GM19328 (cell line): Measurements from ENCODE around the gene PTPRZ1.

Experiments
- ATAC-seq: cut with Tn5 transposase; IDR thresholded peaks from one replicate; pipeline ENCODE4 v1.9.1; 2021; ENCODE audit warnings: mild to moderate bottlenecking, moderate library complexity; ENCODE audit not compliant: unreplicated experiment

PTPRZ1 gene

DNA sequence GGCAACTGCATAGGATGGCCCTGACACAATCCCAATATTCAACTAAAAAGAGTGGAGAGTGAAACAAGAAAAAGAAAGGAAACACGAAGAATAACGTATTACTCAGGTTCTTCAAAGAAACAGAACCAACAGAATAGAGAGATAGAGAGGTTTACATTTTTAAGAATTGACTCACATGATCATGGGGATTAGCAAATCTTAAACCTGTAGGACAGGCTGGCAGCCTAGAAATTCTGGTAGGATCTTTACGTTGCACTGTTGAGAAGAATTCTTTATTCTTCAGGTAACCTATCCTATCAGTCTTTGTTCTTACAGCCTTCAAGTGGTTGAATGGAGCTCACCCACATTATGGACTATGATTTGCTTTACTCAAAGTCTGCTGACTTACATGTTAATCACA, 167.2 kb downstream of the PTPRZ1 start:
- no peak for ATAC-seq

DNA sequence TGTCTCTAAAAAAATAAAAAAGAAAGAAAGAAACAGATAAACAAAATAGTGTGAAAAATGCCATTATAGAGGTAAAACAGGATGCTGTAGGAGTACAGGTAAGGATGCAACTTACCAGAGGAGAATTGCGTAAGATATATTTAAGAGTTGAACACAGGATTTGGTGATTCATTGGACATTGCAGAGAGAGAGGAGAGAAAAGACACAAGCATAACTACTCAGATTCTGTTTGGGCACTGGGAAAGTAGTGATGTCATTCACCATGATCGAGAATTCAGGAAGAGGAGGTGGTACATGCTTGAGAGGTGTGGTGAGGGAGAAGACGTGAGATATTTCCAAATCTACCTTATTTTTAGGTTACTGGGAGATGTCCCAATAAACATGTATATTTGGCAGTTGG, 173.4 kb downstream of the PTPRZ1 start:
- no peak for ATAC-seq

DNA sequence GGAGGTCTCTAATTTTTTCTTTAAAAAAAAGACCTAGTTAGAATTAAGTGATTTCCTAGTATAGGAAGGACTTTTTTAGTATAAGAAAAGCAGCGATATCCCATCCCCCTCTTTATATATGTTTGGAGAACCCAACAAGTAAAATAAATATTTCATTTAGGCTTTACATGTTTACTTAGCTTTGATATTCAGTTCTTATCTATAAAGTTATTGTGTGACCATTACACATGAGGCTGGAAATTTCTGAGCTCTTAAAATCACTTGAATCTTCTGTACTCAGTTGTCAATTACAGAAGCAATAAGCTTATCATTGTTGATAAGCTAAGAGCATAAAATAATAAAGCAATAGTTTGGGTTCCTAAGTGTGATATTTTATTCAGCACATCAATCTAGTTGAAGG, 181.4 kb downstream of the PTPRZ1 start:
- ATAC-seq, result no peak

DNA sequence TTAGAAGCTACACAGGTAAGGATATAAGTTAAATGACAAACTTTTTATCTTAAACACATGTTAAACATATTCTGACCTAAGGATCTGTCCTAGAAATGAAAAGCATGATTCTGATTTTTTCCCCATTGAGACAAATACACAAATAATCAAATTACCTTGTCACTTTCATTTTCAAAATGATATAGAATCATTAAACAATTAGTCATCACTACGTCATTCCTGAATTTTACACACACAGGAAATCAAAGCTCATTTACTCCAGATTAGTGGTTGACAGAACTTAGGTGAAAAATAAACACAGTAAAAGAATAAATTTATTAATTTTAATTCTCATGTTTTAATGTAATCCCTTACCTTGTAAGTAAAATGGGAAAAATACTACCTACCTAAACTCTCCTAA, 182.1 kb downstream of the PTPRZ1 start:
- no peak for ATAC-seq

DNA sequence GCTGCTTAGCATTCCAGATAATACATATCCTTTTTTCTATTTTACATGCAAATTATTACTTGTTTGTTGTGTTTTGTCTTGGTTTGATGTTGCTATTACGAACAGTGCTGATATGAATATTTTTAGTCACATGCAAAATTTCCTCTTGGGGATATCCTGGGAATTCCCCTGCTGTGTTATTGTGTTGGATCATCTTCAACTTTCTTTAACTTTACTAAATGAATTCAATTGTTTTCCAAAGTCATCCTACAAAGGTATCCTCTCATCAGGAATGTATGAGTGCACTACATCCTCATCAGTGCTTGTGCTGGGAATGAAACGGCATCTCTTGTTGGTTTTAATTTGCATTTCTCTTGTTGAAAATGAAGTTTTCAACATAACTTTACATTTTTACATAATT, 184.0 kb downstream of the PTPRZ1 start:
- ATAC-seq, result no peak

DNA sequence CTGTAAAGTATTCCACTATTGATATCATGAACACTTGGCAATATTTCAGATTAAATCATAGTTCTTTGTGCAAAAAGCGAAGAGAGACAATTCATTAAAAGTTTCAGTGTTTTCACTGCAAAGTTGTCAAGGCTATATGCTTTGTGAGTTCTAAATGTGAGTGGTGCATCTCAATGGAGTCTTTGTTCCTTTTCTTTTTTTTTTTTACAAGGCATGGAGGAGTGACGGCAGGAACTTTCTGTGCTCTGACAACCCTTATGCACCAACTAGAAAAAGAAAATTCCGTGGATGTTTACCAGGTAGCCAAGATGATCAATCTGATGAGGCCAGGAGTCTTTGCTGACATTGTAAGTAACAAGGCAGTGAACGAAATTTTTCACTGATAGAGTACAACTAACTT, 186.6 kb downstream of the PTPRZ1 start:
- no peak for ATAC-seq

DNA sequence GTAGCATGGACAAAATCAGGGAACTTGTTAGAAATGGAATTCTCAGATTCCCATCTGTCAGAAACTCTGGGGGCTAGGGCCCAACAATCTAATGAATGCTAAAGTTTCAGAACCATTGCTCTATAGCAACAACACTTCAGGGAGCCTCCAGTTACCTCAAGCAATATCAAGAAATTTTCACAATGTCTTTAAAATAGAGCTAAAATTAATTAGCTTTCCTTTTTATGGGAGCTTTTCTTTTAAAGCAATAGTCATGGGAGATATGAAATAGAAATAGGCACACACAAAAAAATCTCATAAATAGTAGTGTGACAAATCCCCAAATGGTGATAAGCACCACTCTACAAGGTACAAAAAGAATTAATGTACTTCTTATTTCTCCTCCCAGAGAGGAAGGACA, 190.2 kb downstream of the PTPRZ1 start:
- ATAC-seq, result no peak

DNA sequence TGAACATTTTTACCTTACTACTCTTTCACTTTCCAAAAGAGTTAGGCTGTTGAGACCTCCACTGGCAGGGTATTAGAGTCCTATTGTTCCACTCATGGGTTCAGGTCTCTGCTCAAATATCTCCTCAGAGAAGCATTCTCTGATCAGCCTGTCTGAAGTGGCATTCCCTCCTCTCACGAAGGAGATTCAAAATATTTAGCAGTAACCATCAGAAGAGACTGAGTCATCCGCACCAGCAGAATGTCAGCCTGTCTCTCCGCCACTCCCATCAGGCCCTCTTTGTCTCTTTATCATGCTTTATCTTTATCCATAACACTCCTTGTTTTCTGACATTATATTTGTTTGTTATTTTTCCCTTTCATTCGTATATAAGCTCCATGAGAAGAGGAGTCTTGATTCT, 192.0 kb downstream of the PTPRZ1 start:
- no peak for ATAC-seq

DNA sequence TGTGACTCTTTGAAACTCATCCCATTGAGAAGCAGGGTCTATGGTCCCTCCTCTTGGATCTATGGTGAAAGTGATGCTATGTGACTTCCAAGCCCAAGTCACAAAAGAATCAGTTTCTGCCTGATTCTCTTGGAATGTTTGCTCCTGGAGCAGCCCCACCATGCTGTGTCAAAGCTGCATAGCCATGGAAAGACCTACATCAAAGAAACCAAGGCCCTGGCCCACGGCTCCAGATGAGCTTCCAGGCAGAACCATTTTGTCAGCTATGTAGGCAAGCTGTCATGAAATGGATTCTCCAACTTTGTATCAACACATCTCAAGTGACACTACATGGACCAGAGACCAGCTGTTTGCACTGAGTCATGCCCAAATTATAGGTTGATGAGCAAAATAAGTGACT, 194.1 kb downstream of the PTPRZ1 start:
- no peak for ATAC-seq

DNA sequence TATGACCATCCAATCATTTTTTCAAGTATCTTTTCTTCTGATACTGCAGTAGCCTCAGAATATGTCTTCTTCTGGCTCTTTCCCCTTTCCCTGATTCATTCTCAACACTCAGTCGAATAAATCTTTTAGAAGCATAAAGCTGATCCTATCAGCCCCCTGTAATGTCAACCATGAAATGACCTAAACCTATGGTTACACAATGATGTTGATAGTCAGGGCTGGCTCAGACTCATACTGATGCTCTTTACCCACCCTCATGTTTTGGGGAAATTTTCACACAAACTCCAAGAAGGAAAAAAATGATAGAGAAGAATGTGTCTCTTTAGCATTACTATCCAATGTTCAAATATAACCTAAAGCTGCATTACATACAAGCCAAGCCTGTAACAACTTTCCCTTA, 195.1 kb downstream of the PTPRZ1 start:
- no peak for ATAC-seq

DNA sequence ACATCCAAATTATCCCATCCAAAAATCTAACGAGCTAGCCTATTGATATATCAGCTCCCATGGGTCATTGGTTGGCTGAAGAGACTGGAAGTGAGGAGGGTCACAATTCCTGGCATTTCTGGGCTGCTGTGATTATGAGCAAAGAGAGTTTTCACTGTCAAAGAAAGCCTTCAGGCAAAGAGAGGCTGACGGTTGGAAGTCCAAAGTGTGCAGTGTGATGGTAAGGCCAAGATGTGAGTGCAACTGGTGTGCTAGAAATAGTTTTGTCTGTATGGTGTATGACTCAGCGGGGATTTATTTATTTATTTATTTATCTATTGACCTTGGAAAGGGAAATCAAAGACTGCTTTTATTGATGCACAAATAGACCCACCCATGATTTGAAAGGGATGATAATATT, 196.0 kb downstream of the PTPRZ1 start:
- ATAC-seq, result no peak

DNA sequence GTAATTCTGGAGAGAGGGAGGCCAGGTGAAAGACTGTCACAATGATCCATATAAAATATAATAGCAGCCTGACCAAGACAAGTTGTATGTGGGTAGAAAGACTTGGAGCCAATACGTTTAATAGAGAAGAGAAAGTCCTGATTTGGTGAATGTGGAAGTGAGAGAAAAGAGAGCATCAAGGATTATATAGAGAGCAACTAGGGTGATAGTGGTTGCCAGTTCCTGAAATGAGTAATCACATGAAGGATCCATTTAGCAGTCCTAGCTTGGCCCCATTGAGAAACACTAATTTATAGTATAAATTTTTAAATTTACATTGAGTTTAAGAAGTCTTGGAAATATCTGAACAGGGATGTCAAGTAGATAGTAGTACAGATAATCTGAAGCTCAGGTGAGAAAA, 197.1 kb downstream of the PTPRZ1 start:
- ATAC-seq, result no peak

DNA sequence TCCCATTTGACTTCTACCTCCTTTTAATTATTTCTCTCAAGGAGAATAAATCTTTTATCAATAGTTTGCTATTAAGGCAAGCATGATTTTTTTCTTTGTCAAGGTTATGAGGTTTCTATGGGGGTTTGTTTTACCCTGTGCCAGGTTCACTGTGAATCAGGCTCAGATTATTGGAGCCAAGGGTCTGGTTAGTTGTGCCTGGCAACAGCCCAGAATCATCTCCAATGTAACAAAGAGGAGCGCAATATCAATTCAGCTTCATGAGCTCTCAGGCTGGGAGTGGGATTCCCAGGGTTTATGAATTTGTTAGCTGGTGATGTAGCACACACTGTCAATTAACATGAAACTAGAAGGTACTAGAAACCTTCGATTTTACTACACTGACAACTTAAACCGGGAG, 197.9 kb downstream of the PTPRZ1 start:
- ATAC-seq, result no peak

DNA sequence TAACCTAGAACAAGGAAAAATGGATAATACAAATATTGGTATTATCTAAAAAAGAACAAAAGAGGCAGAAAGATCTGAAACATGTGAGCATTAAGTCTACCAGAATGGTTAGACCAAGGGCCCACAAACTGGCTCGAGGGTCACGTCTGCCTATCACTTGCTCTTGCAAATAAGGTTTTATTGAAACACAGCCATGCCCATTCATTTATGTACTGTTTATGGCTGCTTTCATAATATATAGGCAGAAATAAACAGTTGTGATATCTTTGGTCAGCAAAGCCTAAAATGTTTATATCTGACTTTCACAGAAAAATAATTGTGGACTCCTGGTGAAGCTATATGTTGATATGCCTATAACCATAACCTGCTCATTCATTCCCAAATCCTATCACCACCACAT, 199.3 kb downstream of the PTPRZ1 start:
- no peak for ATAC-seq

DNA sequence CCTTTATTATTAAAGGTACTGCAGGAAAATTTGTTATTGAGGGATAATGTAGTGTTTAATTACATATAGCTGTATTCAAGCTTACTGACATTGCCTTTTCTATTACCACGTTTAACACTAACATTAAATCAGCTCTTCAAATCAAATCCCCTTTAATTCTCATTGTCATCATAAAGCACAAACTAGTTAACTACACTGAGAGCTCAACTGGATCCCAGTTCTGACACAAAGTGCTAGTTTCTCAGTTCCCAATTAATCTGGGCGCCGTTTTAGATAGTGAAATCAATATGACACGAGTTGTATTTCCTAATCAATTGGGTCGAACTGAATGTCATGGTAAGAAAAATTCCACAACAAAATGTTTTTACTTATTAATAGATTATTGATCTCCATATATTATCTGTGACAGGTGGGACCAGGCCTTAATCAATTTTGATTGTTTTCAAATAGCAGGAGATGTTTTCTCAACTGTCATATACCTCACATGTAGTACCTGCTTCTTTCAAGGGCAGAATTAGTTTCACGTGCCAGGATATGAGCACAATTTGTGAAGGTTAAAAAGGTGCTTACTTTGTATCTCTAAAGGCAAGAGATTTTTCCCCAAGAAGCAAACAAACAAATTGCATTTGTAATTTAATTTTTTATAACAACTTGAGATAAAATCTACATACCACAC, 200.1 kb downstream of the PTPRZ1 start:
- ATAC-seq, result no peak

DNA sequence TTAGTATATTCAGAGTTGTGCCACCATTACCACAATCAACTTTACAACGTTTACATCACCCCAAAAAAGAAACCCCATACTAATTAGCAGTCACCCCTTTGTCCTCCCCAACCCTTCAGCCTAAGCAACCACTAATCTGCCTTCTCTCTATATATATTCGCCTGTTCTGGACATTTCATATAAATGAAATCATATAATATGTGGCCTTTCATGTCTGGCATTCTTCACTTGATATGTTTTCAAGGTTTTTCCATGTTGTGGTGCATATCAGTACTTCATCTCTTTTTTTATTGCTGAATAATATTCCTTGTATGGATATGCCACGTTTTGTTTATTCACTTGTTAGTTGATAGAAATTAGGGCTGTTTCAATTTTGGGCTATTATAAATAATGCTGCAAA, 200.7 kb downstream of the PTPRZ1 start:
- no peak for ATAC-seq

DNA sequence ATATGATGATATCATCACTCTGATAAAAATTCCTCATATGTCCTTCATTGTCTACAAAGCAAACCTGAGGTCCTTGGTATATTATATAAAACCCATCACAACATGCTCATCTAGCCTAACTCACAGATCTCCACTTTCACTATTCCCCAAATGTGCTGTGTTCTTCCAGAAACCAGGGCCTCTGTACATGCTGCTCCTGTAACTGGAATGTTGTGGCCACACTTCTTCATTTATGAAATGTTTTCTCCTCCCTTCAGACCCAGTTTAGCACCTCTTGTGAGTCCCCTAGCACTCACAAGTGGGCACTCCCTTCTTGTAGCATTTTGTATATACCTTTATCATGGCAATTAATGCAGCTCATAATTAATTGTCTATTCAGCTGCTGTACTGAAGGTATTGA, 209.2 kb downstream of the PTPRZ1 start:
- ATAC-seq, result no peak

DNA sequence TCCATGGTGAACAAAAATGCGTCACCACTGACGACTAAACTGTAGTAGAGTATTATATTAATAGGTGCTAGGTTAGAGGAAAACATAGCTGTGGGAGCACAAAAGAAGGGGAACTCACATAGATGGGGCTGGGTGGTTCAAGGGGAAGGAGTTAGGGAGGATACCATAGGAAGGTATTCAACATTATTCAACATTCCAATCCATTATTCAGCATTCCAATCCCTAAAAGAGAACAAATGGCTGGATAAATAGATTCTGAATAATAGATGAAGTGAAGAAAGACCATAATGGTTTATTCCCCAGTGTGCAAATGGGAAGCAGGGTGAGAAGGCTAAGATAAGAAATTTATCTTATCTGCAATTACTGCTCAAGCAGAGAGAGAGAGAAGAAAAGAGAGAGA, 209.7 kb downstream of the PTPRZ1 start:
- no peak for ATAC-seq

DNA sequence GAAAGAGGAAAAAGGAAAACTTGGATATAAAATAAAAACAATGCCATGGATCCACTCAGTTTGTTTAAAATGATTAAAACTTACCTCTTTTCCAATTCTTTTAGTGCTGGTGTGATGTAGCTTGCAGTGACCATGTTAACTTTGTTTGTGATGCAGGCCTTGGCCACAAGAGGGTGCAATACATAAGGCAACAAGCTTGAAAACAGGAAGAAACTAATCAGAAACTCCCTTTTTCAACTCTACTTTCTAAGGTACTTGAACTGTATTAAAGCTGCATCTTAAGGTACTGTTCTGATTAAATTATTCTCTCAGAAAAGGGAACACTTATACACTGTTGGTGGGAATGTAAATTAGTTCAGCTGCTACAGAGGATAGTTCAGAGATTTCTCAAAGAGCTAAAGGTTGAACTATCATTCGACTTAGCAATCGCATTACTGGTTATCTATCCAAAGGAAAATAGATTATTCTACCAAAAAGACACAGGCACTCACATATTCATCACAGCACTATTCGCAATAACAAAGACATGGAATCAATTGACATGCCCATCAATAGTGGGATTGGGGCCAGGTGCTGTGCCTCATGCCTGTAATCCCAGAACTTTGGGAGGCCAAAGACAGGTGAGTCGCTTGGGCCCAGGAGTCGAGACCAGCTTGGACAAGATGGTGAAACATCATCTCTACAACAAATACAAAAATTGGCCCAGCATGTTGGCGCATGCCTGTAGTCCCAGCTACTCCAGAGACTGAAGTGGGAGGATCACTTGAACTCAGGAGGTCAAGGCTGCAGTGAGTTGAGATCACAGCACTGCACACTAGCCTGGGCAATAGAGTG, 220.2 kb downstream of the PTPRZ1 start:
- ATAC-seq, result peak; percentile 92

DNA sequence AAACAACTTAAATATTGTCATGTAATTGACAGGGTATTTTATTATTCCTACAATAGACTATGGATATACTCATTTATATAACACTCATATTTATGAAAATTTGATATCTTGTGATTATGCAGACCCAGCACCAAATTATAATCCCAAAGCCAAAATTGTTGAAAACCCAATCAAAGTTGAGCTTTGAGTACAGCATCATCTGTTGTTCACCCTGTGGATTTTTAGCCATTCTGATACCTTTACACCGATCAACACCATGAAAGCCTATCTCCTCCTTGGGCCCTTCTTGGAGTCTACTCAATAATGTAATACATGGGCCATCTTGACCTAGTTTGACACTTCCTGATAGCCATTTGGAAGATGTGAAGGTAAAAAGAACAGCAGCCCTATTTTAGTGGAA, 221.6 kb downstream of the PTPRZ1 start:
- no peak for ATAC-seq

DNA sequence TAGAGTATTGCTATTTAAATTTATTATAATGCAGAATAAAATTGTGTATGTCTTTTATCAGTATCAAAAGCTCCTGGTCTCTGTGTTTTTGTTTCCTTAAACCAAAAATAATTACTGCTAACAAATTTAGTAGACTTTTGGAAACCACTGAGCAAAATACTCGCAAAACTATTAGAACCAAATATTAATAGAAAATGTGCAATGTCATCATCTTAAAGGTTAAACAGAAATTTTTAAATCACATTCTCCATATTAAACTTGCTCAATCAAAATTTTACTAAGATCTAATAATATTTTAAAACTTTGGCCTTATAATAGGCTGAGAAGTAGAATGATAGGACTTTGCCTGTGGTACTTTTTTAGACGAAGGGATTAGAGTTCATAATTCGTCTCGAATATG, 222.7 kb downstream of the PTPRZ1 start:
- ATAC-seq, result no peak

DNA sequence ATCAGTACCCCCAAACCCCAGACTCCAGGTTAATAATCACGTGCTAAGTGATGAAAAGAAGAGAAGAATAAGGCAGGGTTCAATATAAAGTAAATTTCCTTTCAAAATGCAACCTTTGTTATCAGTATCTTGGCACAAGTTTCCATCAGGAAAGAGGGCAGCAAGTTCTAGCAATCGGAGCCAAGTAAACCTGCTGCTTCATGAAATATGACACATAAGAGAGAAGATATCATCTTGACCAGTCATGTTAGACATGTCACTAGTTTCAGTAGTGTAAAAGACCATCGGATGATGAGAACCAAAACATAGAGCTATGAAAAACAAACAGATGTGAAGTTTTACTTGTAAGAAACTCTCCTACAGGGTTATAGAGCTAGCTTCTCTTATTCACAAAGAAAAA, 227.1 kb downstream of the PTPRZ1 start:
- ATAC-seq, result no peak

DNA sequence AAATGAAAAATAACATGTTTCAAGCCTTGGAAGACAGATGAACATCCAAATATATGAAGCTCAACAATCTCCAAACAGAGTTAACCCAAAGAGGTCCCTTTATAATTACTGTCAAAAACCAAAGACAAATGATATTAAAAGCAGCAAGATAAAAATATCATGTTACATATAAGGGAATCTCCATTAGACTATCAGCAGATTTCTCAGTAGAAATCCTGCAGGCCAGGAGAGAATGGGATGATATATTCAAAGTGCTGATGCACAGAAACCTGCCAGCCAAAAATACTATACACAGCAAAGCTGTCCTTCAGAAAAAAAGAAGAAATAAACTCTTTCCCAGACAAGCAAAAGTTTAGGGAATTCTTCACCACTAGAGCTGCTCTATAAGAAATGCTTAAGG, 230.1 kb downstream of the PTPRZ1 start:
- ATAC-seq, result no peak
